NCI-H2196 (cell line): ENCODE results near the gene RNF11.

ENCODE experiments used
- DNase-seq: peaks from one replicate; lab custom pipeline; 2025; ENCODE audit not compliant: unreplicated experiment; lab: John Stamatoyannopoulos, UW

RNF11 gene

DNA sequence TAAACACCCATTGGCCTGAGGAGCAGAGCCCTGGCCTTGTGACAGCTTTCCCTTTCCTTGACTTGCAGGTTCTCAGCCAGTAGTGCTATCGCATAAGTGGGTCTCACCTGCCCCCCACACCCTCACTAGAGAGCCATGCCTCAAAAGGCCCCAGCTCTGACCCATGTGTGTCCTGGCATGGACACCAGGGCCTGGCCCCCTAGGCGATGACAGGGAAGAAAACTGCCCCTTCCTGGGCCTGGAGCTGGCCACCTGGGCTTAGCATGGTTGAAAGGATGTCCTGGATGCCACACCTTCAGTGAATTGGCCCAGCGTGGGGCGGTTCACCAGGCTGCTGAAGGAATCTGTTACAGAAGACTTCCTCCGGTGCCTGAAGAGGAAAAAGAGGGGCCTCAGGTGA lies 75.8 kb downstream of the RNF11 start:
- DNase-seq = no peak

GRCh38 chr1:51312718-51313117 lies 76.6 kb downstream of the RNF11 start:
- DNase-seq = no peak

- DNase-seq = peak; percentile 9
Observed at GRCh38 chr1:51313268-51313852, 77.3 kb downstream of the RNF11 start.

- no peak for DNase-seq
Observed at GRCh38 chr1:51313961-51314777, 78.1 kb downstream of the RNF11 start.

DNA sequence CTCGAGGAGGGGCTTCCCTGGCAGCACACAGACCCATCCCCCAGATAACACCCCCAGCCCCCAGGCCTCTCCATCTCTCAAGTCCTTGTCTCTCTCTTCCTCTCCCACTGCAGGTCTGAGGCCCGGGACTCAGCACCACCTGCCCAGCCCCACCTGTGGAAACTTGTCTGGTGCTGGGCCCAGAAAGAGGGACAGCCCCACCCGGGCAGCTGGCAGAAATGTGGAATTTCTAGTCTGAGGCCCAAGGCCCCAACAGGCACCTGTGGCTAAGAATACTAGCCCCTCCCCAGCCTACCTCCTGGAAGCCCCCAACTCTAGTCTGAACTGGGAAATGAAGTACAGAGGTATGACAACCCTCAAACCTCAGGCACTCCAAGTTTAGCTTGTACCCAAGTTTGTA lies 78.9 kb downstream of the RNF11 start:
- no peak for DNase-seq

DNA sequence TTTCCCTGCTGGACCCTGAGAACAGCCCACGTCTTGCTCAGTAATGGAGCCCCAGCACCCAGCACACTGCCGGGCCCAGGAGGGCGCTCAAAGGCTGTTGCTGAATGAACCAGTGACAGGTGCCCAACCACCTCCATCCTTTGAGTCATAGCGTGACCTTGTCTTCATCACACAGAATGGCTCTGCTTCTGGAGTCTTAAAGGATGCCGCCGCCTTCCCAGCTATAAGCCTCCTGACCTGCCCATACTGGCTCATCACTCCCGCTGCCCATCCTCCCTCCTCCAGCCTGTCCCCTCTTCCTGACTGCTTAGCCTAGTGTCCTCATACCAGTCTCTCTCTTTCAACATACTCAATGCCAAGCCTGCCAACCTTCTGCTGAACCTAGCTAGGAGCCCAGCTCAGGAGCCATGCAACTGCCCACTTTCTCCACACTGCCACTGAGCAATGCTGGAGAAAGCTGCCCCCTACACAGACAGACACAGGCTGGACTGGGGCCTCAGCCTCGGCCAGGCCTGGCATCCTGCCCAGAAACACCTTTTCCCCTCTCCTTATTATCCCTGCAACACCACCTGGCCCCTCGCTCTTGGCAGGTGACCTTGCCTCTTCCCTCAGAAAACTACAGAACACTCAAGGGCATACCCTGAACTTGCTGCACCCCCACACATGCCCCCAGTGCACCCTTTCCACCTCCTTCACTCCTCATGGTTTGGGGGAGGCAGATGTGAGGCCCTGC lies 80.2 kb downstream of the RNF11 start:
- DNase-seq = peak; percentile 51

- peak; percentile 50 for DNase-seq
Observed at GRCh38 chr1:51316846-51317120, 80.7 kb downstream of the RNF11 start.

GRCh38 chr1:51317798-51318197 lies 81.7 kb downstream of the RNF11 start:
- no peak for DNase-seq

DNA sequence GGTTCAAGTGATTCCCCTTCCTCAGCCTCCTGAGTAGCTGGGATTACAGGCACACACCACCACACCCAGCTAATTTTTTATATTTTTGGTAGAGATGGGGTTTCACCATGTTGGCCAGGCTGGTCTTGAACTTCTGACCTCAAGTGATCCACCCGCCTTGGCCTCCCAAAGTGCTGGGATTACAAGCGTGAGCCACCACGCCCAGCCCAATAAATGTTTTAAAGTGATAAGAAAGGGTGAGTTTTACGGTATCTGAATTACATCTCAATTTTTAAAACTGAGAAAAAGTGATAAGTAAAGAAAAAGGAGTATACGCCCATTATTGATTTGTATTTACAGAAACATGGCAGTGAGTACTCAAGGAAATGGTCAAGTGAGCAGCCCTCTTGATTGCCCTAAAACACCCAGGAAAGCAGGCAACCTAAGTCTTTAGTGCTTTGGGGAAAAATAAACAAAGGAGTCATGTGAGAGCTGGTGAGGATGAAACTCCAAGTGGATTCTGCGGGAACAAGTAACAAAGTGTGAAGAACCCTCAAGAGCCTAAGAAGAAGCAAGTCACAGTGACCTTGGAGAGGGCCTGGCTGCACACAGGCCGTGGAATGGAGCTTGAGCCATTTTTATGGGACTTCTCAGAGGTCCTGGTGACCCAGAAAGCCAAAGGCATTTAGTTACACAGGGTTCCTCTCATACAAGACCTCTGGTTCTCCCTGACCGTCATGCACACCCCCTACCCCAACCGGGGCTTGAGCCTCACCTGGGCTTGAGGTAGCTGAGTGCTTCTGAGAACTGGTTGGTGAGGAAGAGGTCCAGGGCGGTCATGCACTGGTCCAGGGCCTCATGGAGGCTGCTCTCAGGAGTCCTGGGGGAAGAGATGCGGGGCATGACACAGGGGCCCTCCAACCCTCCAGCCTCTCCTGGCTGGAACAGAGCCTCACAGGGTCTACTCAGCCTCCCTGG lies 85.2 kb downstream of the RNF11 start:
- no peak for DNase-seq

DNA sequence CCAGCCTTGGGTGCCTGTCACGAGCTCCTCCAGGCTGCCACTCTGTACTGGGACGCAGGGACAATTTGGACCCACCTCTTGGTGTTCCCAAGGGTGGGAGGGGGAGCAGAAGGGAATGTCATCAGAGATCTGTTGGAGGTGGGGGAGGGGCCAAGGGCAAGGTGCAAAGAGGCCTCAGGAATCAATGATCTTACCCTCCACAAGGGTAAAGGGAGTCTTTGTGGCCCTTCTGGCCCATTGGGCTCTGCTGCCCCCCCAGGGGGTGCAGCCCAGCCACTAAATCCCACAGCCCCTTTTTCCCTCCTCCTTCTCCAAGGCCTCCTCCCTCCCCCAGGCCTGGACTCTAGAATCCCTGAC lies 85.8 kb downstream of the RNF11 start:
- DNase-seq = no peak

DNA sequence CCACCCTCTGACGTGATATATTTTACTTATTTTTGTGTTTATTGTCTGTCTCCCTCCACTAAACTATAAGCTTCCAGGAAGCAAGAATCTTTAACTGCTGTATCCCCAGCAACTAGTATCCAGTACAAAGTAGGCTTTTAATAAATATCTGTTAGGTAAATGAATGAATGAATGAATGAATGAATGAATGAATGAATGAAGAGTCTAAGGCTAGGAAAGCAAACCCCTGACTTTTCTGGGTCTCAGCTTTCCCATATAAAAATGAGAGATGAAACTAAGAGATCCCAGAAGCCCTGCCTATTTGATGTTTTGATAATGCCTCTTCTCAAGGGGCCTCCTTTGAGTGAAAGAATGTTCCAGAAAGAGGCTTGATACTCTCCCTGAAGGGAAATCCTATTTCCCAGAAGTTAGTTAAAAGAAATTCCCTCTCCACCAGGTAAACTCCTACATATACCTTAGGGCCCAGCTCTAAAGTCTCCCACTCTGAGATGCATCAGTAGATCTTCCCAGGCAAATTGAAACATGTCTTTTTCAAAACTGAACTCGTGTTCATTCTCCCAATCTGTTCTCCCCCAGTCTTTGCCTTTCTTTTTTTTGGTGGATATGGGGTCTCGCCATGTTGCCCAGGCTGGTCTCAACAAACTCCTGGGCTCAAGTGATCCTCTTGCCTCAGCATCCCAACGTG lies 86.5 kb downstream of the RNF11 start:
- no peak for DNase-seq
